Transverse colon (tissue), 4 donors: Measurements from ENCODE around the gene WWC1. TPM values are rescaled to one million over a fixed set of nuclear protein-coding genes. Genes with fewer than 3 reads are reported as not detected.

Experiments used
- DNase-seq: peaks from one replicate; pipeline ENCODE4 v3.0.0-alpha.2; 2019
- H3K27ac ChIP-seq, 4 donors: fragments of 200-600 bp; sonication (generic); 2 replicates each; pipeline ENCODE4 v1.5.1; 2016 to 2018; ENCODE audit warnings: inconsistent platforms in 4 of 4
- H3K27me3 ChIP-seq: fragments of 200-600 bp; sonication (generic); 2 replicates; pipeline ENCODE4 v1.5.1; 2017; ENCODE audit warnings: inconsistent platforms
- H3K36me3 ChIP-seq, 4 donors: fragments of 200-600 bp; sonication (generic); 2 replicates each; pipeline ENCODE4 v1.5.1; 2017 to 2019; ENCODE audit warnings: inconsistent platforms in 4 of 4
- H3K4me1 ChIP-seq, 4 donors: fragments of 200-600 bp; sonication (generic); 2 replicates each; pipeline ENCODE4 v1.5.1; 2017 to 2020; ENCODE audit warnings: inconsistent platforms in 4 of 4
- H3K4me3 ChIP-seq, 4 donors: fragments of 200-600 bp; sonication (generic); 1 replicate in 1 of 4; 2 replicates in 3 of 4; pipeline versions ENCODE4 v1.5.1 to v1.6.1; 2017 to 2019; ENCODE audit warnings: inconsistent platforms in 4 of 4
- H3K9me3 ChIP-seq, 2 donors: fragments of 200-600 bp; sonication (generic); 2 replicates each; pipeline ENCODE4 v1.5.1; 2017 to 2019; ENCODE audit warnings: inconsistent platforms in 2 of 2
- CTCF ChIP-seq, 5 experiments: fragments of 200-600 bp in 3 of 5; fragments of 450-650 bp in 2 of 5; sonication (generic) in 3 of 5; IDR thresholded peaks; 1 replicate in 2 of 5; 2 replicates in 3 of 5; pipeline ENCODE4 v1.5.1; 2016 to 2017; ENCODE audit warnings: antibody characterized with exemption in 5 of 5, inconsistent platforms in 3 of 5, mild to moderate bottlenecking in 2 of 5, moderate library complexity in 1 of 5
- EP300 ChIP-seq: sonication (generic); formaldehyde crosslinking; IDR thresholded peaks from one replicate; pipeline ENCODE4 v1.6.1; 2017; ENCODE audit warnings: antibody characterized with exemption, low read depth
- POLR2A ChIP-seq: fragments of 450-650 bp; IDR thresholded peaks from one replicate; pipeline ENCODE4 v1.6.1; 2016; ENCODE audit warnings: antibody characterized with exemption, mild to moderate bottlenecking, moderate library complexity
- POLR2AphosphoS5 ChIP-seq, 3 donors: sonication (generic); formaldehyde crosslinking; IDR thresholded peaks; one replicate each; pipeline ENCODE4 v1.6.1; 2016; ENCODE audit warnings: antibody characterized with exemption in 3 of 3
- WGBS, 2 donors: methylation state at CpG; one replicate each; pipeline ENCODE4 v1.1.5; 2018; ENCODE audit warnings: low coverage in 1 of 2; 5-methylcytosine and 5-hydroxymethylcytosine counted together
- in situ Hi-C, 4 donors: fragments of 200-750 bp; cut with MboI; loops; one replicate each; pipeline versions ENCODE4 v1.15.0 to v1.15.1; 2017; ENCODE audit warnings: low sequenced_read_pairs in 3 of 4, low pct_ligation_motif_present in 1 of 4, low pct_unique_long_range_greater_than_20kb in 1 of 4
- intact Hi-C: fragments of 100-400 bp; cut with DNase I; formaldehyde crosslinking; loops from one replicate; pipeline ENCODE4 v1.15.1; 2023; ENCODE audit warnings: low total_unique reads
- total RNA-seq, 4 donors: library from RNA; depleted of rRNA; stranded (reverse); fragments of >200 nt; gene quantifications; one replicate each; pipeline ENCODE4 v1.1.0, GENCODE V29; 2016

Gene WWC1
- total RNA-seq, 4 donors from 2014 or later, result 10.1 to 34.8 (median 16.8) TPM

GRCh38 chr5:168423478-168423877 lies 132.0 kb downstream of the WWC1 start:
- intact Hi-C loops, result no loop called here
- H3K27me3 ChIP-seq, result no peaks in the 10 kb centered on the region
- no peak overlapping the region for H3K27ac ChIP-seq
- in situ Hi-C loops, result no loop called here
- no peaks in the 10 kb centered on the region for H3K9me3 ChIP-seq
- TF ChIP-seq CTCF (IDR thresholded peaks at IDR 0.05), result no peak
- TF ChIP-seq POLR2AphosphoS5 (IDR thresholded peaks at IDR 0.05), result no peak
- no peak for TF ChIP-seq EP300
- TF ChIP-seq POLR2A, result no peak
- H3K4me3 ChIP-seq, result no peak overlapping the region
- no peak for DNase-seq
- 82% methylated on average over 8 of the region's 9 CpGs; no CpG with 5 or more reads in 1 of the 2 donors for WGBS, 2 donors
- no peaks in the 10 kb centered on the region for H3K4me1 ChIP-seq
- H3K36me3 ChIP-seq, result no peaks in the 10 kb centered on the region

DNA sequence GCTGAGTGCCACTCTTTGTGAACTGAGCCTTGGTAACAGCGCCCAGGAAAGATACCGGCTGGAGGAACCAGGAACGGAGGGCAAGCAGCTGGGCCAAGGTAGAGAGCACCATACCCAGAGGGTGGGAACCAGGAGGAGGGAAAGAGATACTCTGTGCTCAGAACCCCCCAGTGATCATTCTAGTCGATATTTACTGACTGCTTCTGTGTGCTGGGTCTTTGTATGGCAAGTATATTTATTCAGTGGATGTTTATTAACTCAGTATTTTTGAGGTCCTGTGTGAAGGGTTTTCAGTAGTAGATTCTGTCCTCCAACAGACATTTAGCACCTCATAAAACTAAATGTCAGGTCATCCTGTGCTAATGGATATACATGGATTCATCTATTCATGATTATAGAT lies 132.5 kb downstream of the WWC1 start:
- H3K9me3 ChIP-seq, result no peaks in the 10 kb centered on the region
- in situ Hi-C loops, result no loop called here
- H3K27me3 ChIP-seq, result no peaks in the 10 kb centered on the region
- no peaks in the 10 kb centered on the region for H3K36me3 ChIP-seq
- intact Hi-C loops, result no loop called here
- H3K27ac ChIP-seq, result no peak overlapping the region
- H3K4me1 ChIP-seq, result no peaks in the 10 kb centered on the region
- H3K4me3 ChIP-seq, result no peak overlapping the region
- 40 to 88% methylated on average over 1 to 4 of the region's 4 CpGs for WGBS, 2 donors
- TF ChIP-seq POLR2AphosphoS5 (IDR thresholded peaks at IDR 0.05) (no peak), EP300 (no peak), POLR2A (no peak), CTCF (IDR thresholded peaks at IDR 0.05) (no peak)
- no peak for DNase-seq

GRCh38 chr5:168424594-168425323 lies 133.3 kb downstream of the WWC1 start:
- in situ Hi-C loops, result loop anchor here in 1 of 4 donors (25.0 kb wide), 1 partner anchor 162 kb away; no protein-coding TSS in a partner anchor
- H3K27me3 ChIP-seq, result no peaks in the 10 kb centered on the region
- WGBS, 2 donors, result 38 to 70% methylated on average over 2 to 3 of the region's 3 CpGs
- TF ChIP-seq POLR2AphosphoS5 (IDR thresholded peaks at IDR 0.05) (no peak), POLR2A (no peak), EP300 (no peak), CTCF (IDR thresholded peaks at IDR 0.05) (no peak)
- no peaks in the 10 kb centered on the region for H3K36me3 ChIP-seq
- DNase-seq, result no peak
- no peak overlapping the region for H3K27ac ChIP-seq
- no peaks in the 10 kb centered on the region for H3K4me1 ChIP-seq
- intact Hi-C loops, result no loop called here
- no peak overlapping the region for H3K4me3 ChIP-seq
- no peaks in the 10 kb centered on the region for H3K9me3 ChIP-seq

DNA sequence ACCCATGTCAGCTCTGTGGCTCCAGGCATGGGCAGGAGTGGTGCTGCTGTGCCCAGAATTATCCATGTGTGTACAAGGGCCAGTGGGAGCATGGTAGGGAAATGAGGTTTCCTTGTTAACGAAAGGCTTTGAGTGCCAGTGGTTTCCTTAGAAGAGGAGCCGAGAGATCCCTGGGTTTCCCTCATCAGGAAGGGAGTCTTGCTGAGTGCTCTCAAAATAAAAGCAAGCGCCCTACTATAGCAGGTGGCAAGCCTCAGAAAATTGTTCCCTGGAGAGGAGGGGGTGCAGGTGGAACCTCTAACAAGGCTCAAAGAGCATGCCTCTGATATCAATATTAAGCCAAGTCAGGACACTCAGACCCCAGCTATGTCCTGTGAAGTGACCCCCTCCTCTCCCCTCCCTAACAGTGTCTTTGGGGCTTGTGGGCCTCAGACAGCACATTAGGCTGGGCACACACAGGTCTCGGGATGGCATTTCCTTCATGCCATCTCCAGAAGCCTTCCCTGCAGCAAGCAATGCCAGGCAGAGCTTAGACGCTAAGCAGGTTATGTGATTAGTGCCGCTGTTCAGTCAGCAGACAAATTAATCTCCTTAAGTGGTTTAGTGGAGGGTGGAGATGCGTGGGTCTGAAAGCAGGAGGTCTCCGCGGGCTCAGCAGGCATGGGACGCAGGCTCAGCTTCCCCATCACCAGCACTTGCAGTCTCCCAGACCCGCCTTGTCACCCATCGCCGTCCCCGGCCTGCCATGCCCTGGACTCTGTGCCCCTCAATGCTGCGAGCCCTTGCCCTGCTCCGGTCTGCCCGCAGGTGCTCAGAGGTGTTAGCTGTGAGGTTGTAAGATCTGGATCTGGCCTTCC lies 134.8 kb downstream of the WWC1 start:
- in situ Hi-C loops (loop anchor here in 1 of 4 donors (25.0 kb wide), 1 partner anchor 164 kb away; no protein-coding TSS in a partner anchor), intact Hi-C loops (no loop called here)
- no peak overlapping the region for H3K27ac ChIP-seq
- H3K36me3 ChIP-seq, result no peaks in the 10 kb centered on the region
- no peaks in the 10 kb centered on the region for H3K9me3 ChIP-seq
- H3K4me1 ChIP-seq, result peaks cover 0 to 2% (median 0%) of the 10 kb centered on the region in 4 donors
- TF ChIP-seq POLR2AphosphoS5 (IDR thresholded peaks at IDR 0.05), result no peak
- no peak for TF ChIP-seq POLR2A
- TF ChIP-seq CTCF (IDR thresholded peaks at IDR 0.05), result no peak
- no peak for TF ChIP-seq EP300
- no peak for DNase-seq
- H3K27me3 ChIP-seq, result no peaks in the 10 kb centered on the region
- 83% methylated on average over 17 of the region's 17 CpGs; no CpG with 5 or more reads in 1 of the 2 donors for WGBS, 2 donors
- no peak overlapping the region for H3K4me3 ChIP-seq
